Skeletal muscle satellite cell (primary cell): ENCODE data around the gene TNFSF8.

ENCODE experiments used
- H3K27me3 ChIP-seq: 2 replicates; pipeline ENCODE4 v1.7.0; 2013; ENCODE audit warnings: low read length; ENCODE audit not compliant: control insufficient read depth, insufficient read depth
- H3K36me3 ChIP-seq: 2 replicates; pipeline ENCODE4 v1.7.0; 2013; ENCODE audit warnings: mild to moderate bottlenecking, control low read depth, low read length; ENCODE audit not compliant: insufficient read depth
- H3K4me1 ChIP-seq: 2 replicates; pipeline ENCODE4 v1.7.0; 2013; ENCODE audit warnings: low read length; ENCODE audit not compliant: control insufficient read depth, insufficient read depth
- H3K4me2 ChIP-seq: 2 replicates; pipeline ENCODE4 v1.7.0; 2013; ENCODE audit warnings: mild to moderate bottlenecking, low read length
- H3K4me3 ChIP-seq: 2 replicates; pipeline ENCODE4 v1.7.0; 2013; ENCODE audit warnings: low read length
- H3K9ac ChIP-seq: 2 replicates; pipeline ENCODE4 v1.7.0; 2013; ENCODE audit warnings: mild to moderate bottlenecking, low read depth, low read length, moderate library complexity
- H3K9me3 ChIP-seq: replicated peaks from 2 replicates; pipeline ENCODE4 v1.7.0; 2013; ENCODE audit warnings: mild to moderate bottlenecking, control low read depth, low read length

The TNFSF8 gene

GRCh38 chr9:114954956-114955582, 24.7 kb upstream of the TNFSF8 start:
- Histone ChIP-seq H3K9me3 (peaks cover 11% of the 10 kb centered on the region), H3K36me3 (no peaks in the 10 kb centered on the region), H3K4me1 (peaks cover 10% of the 10 kb centered on the region), H3K4me2 (no peak overlapping the region), H3K9ac (no peak overlapping the region), H3K27me3 (peaks cover 30% of the 10 kb centered on the region), H3K4me3 (no peak overlapping the region)

DNA sequence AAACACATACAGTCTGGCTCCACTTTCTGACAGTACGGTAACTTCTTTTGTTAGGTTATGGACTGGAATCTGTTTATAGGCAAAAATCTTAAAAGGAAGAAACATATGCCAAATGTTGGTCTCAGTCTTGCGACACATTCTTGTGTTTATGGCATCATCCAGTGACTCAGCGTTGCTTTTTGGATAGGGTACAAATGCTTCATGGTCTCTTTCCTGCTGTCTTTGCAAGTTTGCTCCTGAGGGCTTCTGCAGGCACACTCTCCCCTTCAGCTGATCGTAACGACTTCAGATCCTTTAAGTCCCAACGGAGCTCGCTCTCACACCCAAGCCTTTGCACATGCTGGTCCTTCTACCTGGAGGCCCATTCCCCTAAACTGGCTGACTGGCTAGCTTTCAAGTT, 23.6 kb upstream of the TNFSF8 start:
- Histone ChIP-seq H3K9ac (no peak overlapping the region), H3K4me2 (peak overlapping the region; percentile 9), H3K4me3 (no peak overlapping the region)

GRCh38 chr9:114953046-114953445, 22.7 kb upstream of the TNFSF8 start:
- H3K36me3 ChIP-seq: no peaks in the 10 kb centered on the region

More for the DNA sequence above, 23.6 kb upstream of the TNFSF8 start:
- peaks cover 10% of the 10 kb centered on the region for H3K4me1 ChIP-seq
- no peaks in the 10 kb centered on the region for H3K9me3 ChIP-seq
- H3K27me3 ChIP-seq: peaks cover 21% of the 10 kb centered on the region
- no peaks in the 10 kb centered on the region for H3K36me3 ChIP-seq

GRCh38 chr9:114950761-114951160, 20.4 kb upstream of the TNFSF8 start:
- Histone ChIP-seq H3K36me3 (no peaks in the 10 kb centered on the region), H3K9ac (no peak overlapping the region), H3K9me3 (no peaks in the 10 kb centered on the region), H3K4me1 (peaks cover 10% of the 10 kb centered on the region), H3K27me3 (peaks cover 40% of the 10 kb centered on the region), H3K4me2 (no peak overlapping the region), H3K4me3 (no peak overlapping the region)

More at GRCh38 chr9:114953046-114953445, 22.7 kb upstream of the TNFSF8 start:
- Histone ChIP-seq H3K4me3 (no peak overlapping the region), H3K27me3 (peaks cover 25% of the 10 kb centered on the region), H3K4me1 (peaks cover 10% of the 10 kb centered on the region), H3K9ac (no peak overlapping the region), H3K9me3 (no peaks in the 10 kb centered on the region), H3K4me2 (no peak overlapping the region)

- no peak overlapping the region for H3K4me2 ChIP-seq
- no peak overlapping the region for H3K9ac ChIP-seq
- H3K36me3 ChIP-seq: no peaks in the 10 kb centered on the region
- no peaks in the 10 kb centered on the region for H3K9me3 ChIP-seq
- peaks cover 32% of the 10 kb centered on the region for H3K27me3 ChIP-seq
- no peaks in the 10 kb centered on the region for H3K4me1 ChIP-seq
- H3K4me3 ChIP-seq: no peak overlapping the region
Observed at GRCh38 chr9:114947058-114947457, 16.7 kb upstream of the TNFSF8 start.

- H3K4me2 ChIP-seq: no peak overlapping the region
- H3K9me3 ChIP-seq: no peaks in the 10 kb centered on the region
- H3K9ac ChIP-seq: no peak overlapping the region
- no peaks in the 10 kb centered on the region for H3K4me1 ChIP-seq
- no peaks in the 10 kb centered on the region for H3K36me3 ChIP-seq
- no peak overlapping the region for H3K4me3 ChIP-seq
- peaks cover 25% of the 10 kb centered on the region for H3K27me3 ChIP-seq
Observed at GRCh38 chr9:114945616-114946412, 15.4 kb upstream of the TNFSF8 start.

GRCh38 chr9:114941376-114941775, 11.0 kb upstream of the TNFSF8 start:
- no peak overlapping the region for H3K4me2 ChIP-seq
- peaks cover 38% of the 10 kb centered on the region for H3K27me3 ChIP-seq
- H3K4me1 ChIP-seq: no peaks in the 10 kb centered on the region
- no peak overlapping the region for H3K9ac ChIP-seq
- no peaks in the 10 kb centered on the region for H3K9me3 ChIP-seq
- no peaks in the 10 kb centered on the region for H3K36me3 ChIP-seq
- no peak overlapping the region for H3K4me3 ChIP-seq

GRCh38 chr9:114938687-114939575, 8.5 kb upstream of the TNFSF8 start:
- no peaks in the 10 kb centered on the region for H3K36me3 ChIP-seq
- no peaks in the 10 kb centered on the region for H3K4me1 ChIP-seq
- H3K9me3 ChIP-seq: no peaks in the 10 kb centered on the region
- peaks cover 46% of the 10 kb centered on the region for H3K27me3 ChIP-seq
- H3K4me2 ChIP-seq: no peak overlapping the region
- no peak overlapping the region for H3K9ac ChIP-seq
- no peak overlapping the region for H3K4me3 ChIP-seq

DNA sequence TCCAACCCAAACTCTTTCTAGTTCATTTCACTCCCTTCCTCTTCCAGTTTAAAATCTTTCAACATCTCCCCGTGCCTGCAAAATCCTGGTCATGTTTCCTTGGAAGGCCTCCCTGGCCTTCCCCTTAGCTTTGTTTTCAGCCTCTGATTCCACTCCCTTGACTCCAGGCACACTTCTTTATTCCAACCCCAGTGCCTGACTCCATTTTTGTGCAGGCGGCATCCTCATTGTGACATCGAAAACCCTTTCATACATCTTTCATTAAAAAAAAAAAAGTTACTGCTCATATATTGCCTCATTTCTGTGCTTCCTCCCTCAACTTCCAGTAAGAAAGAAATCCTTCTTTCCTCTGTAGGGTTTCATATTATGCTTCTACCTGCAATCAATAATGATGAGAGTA, 7.1 kb upstream of the TNFSF8 start:
- Histone ChIP-seq H3K4me3 (no peak overlapping the region), H3K9me3 (no peaks in the 10 kb centered on the region), H3K4me1 (no peaks in the 10 kb centered on the region), H3K36me3 (no peaks in the 10 kb centered on the region), H3K4me2 (no peak overlapping the region), H3K27me3 (peaks cover 57% of the 10 kb centered on the region), H3K9ac (no peak overlapping the region)

DNA sequence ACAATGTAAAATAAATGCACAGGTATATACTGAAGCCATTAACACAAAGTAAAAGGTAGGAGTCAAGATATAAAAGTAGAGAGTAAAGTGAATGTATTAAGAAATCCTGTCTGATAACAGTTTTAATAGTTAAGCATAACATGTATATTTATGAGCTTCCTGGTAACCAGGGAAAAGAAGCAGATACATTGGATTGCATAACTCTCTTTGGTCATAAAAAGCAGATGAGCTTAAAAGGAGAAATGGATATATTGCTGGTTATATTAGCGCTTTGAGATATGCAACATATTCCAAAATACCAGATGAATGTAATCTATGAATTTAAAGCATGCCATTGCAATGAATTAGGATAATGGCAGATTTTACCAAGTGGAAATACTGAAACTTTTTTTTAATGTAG, 6.2 kb upstream of the TNFSF8 start:
- Histone ChIP-seq H3K27me3 (peaks cover 65% of the 10 kb centered on the region), H3K4me3 (no peak overlapping the region), H3K36me3 (no peaks in the 10 kb centered on the region), H3K4me2 (no peak overlapping the region), H3K9ac (no peak overlapping the region), H3K9me3 (no peaks in the 10 kb centered on the region), H3K4me1 (no peaks in the 10 kb centered on the region)

DNA sequence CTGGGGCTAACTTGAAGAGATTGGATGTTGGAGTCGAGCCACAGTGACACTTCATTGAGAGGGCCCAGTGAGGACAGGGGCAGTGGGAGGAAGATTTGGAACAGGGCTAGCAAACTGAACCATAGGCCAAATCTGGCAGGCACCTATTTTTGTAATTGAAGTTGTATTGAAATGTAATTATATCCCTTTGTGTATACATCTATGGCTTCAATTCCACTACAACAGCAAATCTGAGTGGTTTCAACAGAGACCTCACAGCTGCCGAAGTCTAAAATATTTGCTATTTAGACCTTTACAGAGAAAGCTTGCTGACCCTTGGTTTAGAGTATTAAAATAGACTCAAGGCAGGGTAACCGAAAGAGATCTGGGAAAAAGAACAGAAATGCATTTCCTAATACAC, 4.7 kb upstream of the TNFSF8 start:
- H3K9me3 ChIP-seq: no peaks in the 10 kb centered on the region
- peaks cover 79% of the 10 kb centered on the region for H3K27me3 ChIP-seq
- H3K36me3 ChIP-seq: no peaks in the 10 kb centered on the region
- no peak overlapping the region for H3K9ac ChIP-seq
- H3K4me3 ChIP-seq: no peak overlapping the region
- H3K4me1 ChIP-seq: no peaks in the 10 kb centered on the region
- no peak overlapping the region for H3K4me2 ChIP-seq
